HG02623 (cell line): ENCODE data around the gene CAP1.

Source experiments
- ATAC-seq: cut with Tn5 transposase; IDR thresholded peaks from one replicate; pipeline ENCODE4 v1.9.1; 2021; ENCODE audit warnings: moderate library complexity; ENCODE audit not compliant: unreplicated experiment

The CAP1 gene

GRCh38 chr1:40094466-40095110, 54.1 kb downstream of the CAP1 start:
- no peak for ATAC-seq

GRCh38 chr1:40095806-40096205, 55.3 kb downstream of the CAP1 start:
- ATAC-seq: no peak

GRCh38 chr1:40096646-40096976, 56.1 kb downstream of the CAP1 start:
- no peak for ATAC-seq

- no peak for ATAC-seq
These were observed 56.7 kb downstream of the CAP1 start, which contains the start of gene PPT1 for GRCh38 chr1:40096977-40097782. TSS of gene PPT1 (minus strand) at chr1:40097252. CDS start at chr1:40097238, 14 bp downstream.

GRCh38 chr1:40102038-40102437, 61.5 kb downstream of the CAP1 start:
- ATAC-seq: no peak

GRCh38 chr1:40102896-40103295, 62.4 kb downstream of the CAP1 start:
- no peak for ATAC-seq

GRCh38 chr1:40105028-40105427, 64.5 kb downstream of the CAP1 start:
- no peak for ATAC-seq

GRCh38 chr1:40107290-40107959, 66.9 kb downstream of the CAP1 start:
- ATAC-seq: no peak

GRCh38 chr1:40110389-40110788, 69.9 kb downstream of the CAP1 start:
- no peak for ATAC-seq

- ATAC-seq: no peak
These were observed 73.9 kb downstream of the CAP1 start for GRCh38 chr1:40114400-40114799.

- no peak for ATAC-seq
These were observed 79.6 kb downstream of the CAP1 start for GRCh38 chr1:40120128-40120527.
